H9 (cell line): Measurements from ENCODE around the gene XIRP1. TPM values are rescaled to one million over a fixed set of nuclear protein-coding genes. Genes with fewer than 3 reads are reported as not detected.

Experiments used
- DNase-seq: peaks from one replicate; pipeline ENCODE4 v3.0.0-alpha.2; 2017
- H2AFZ ChIP-seq: one replicate; pipeline ENCODE4 v1.6.1; 2013; ENCODE audit warnings: mild to moderate bottlenecking, low read length, control low read depth, moderate library complexity
- H2AK5ac ChIP-seq: 2 replicates; pipeline ENCODE4 v1.6.1; 2013; ENCODE audit warnings: low read length, control low read depth, mixed read lengths; ENCODE audit not compliant: insufficient read length
- H2BK120ac ChIP-seq: one replicate; pipeline ENCODE4 v1.6.1; 2013; ENCODE audit warnings: low read depth, mild to moderate bottlenecking, low read length, control low read depth, inconsistent platforms; ENCODE audit not compliant: poor library complexity, severe bottlenecking
- H2BK12ac ChIP-seq: 2 replicates; pipeline ENCODE4 v1.6.1; 2013; ENCODE audit warnings: low read length, control low read depth, mixed read lengths, low read depth; ENCODE audit not compliant: insufficient read length
- H2BK15ac ChIP-seq: 2 replicates; pipeline ENCODE4 v1.6.1; 2013; ENCODE audit warnings: low read depth, low read length, control low read depth
- H2BK20ac ChIP-seq: one replicate; pipeline ENCODE4 v1.6.1; 2013; ENCODE audit warnings: low read depth, mild to moderate bottlenecking, low read length, control low read depth, inconsistent platforms; ENCODE audit not compliant: poor library complexity, severe bottlenecking
- H2BK5ac ChIP-seq: 2 replicates; pipeline ENCODE4 v1.6.1; 2013; ENCODE audit warnings: low read length, control low read depth, mixed read lengths; ENCODE audit not compliant: insufficient read length
- H3K14ac ChIP-seq: 2 replicates; pipeline ENCODE4 v1.6.1; 2013; ENCODE audit warnings: low read length, control low read depth; ENCODE audit not compliant: insufficient read depth
- H3K18ac ChIP-seq: 2 replicates; pipeline ENCODE4 v1.6.1; 2013; ENCODE audit warnings: low read depth, mild to moderate bottlenecking, mixed read lengths, low read length, control low read depth; ENCODE audit not compliant: insufficient read length
- H3K23ac ChIP-seq: 2 replicates; pipeline ENCODE4 v1.6.1; 2013; ENCODE audit warnings: low read length, control low read depth, mixed read lengths, low read depth; ENCODE audit not compliant: insufficient read length
- H3K23me2 ChIP-seq: 2 replicates; pipeline ENCODE4 v1.6.1; 2013; ENCODE audit warnings: low read depth, mild to moderate bottlenecking, mixed read lengths, low read length, control low read depth; ENCODE audit not compliant: insufficient read length, poor library complexity, severe bottlenecking
- H3K27ac ChIP-seq: 2 replicates; pipeline ENCODE4 v1.5.1; 2013; ENCODE audit warnings: low read length, control low read depth, mixed read lengths, low read depth; ENCODE audit not compliant: insufficient read length
- H3K27me3 ChIP-seq: 2 replicates; pipeline ENCODE4 v1.6.1; 2013; ENCODE audit warnings: low read length, control low read depth, inconsistent platforms; ENCODE audit not compliant: insufficient read depth
- H3K4ac ChIP-seq: 2 replicates; pipeline ENCODE4 v1.6.1; 2013; ENCODE audit warnings: low read depth, mild to moderate bottlenecking, control low read depth, inconsistent platforms, low read length, moderate library complexity
- H3K4me1 ChIP-seq: 2 replicates; pipeline ENCODE4 v1.6.1; 2013; ENCODE audit warnings: low read length, control low read depth, inconsistent platforms; ENCODE audit not compliant: insufficient read depth
- H3K4me2 ChIP-seq: 2 replicates; pipeline ENCODE4 v1.6.1; 2013; ENCODE audit warnings: low read length, control low read depth, mixed read lengths; ENCODE audit not compliant: insufficient read length, insufficient read depth
- H3K56ac ChIP-seq: 2 replicates; pipeline ENCODE4 v1.6.1; 2013; ENCODE audit warnings: low read depth, mild to moderate bottlenecking, mixed read lengths, low read length, control low read depth; ENCODE audit not compliant: insufficient read length
- H3K79me1 ChIP-seq: 2 replicates; pipeline ENCODE4 v1.6.1; 2013; ENCODE audit warnings: low read depth, mild to moderate bottlenecking, moderate library complexity, low read length, control low read depth, inconsistent platforms; ENCODE audit not compliant: insufficient read depth, poor library complexity, severe bottlenecking
- H3K79me2 ChIP-seq: 2 replicates; pipeline ENCODE4 v1.6.1; 2013; ENCODE audit warnings: low read length, control low read depth, inconsistent platforms; ENCODE audit not compliant: insufficient read depth
- H3K9ac ChIP-seq: 2 replicates; pipeline ENCODE4 v1.6.1; 2013; ENCODE audit warnings: low read length, control low read depth, mixed read lengths; ENCODE audit not compliant: insufficient read length; ENCODE audit errors: extremely low read depth
- H3K9me3 ChIP-seq: one replicate; pipeline ENCODE4 v1.6.1; 2013; ENCODE audit warnings: low read depth, low read length, inconsistent platforms; ENCODE audit not compliant: control insufficient read depth
- H3T11ph ChIP-seq: one replicate; pipeline ENCODE4 v1.6.1; 2013; ENCODE audit warnings: mild to moderate bottlenecking, low read length, control low read depth, inconsistent platforms
- H4K20me1 ChIP-seq: one replicate; pipeline ENCODE4 v1.6.1; 2013; ENCODE audit not compliant: control insufficient read depth, insufficient read length, insufficient read depth
- H4K5ac ChIP-seq: 2 replicates; pipeline ENCODE4 v1.6.1; 2013; ENCODE audit warnings: low read depth, mild to moderate bottlenecking, mixed read lengths, low read length, control low read depth; ENCODE audit not compliant: insufficient read length
- H4K8ac ChIP-seq: replicated peaks from 2 replicates; pipeline ENCODE4 v1.6.1; 2013; ENCODE audit warnings: low read length, control low read depth, mixed read lengths, low read depth; ENCODE audit not compliant: insufficient read length
- H4K91ac ChIP-seq: 2 replicates; pipeline ENCODE4 v1.6.1; 2013; ENCODE audit warnings: low read depth, mild to moderate bottlenecking, moderate library complexity, mixed read lengths, low read length, control low read depth; ENCODE audit not compliant: insufficient read length
- H3K27ac Mint-ChIP-seq, 3 experiments: 2 replicates in 2 of 3; 3 replicates in 1 of 3; pipeline ENCODE4 v1.8.0; 2020 to 2021; ENCODE audit warnings: mixed read lengths in 3 of 3, mild to moderate bottlenecking in 1 of 3, moderate library complexity in 1 of 3
- H3K27me3 Mint-ChIP-seq: 2 replicates; pipeline ENCODE4 v1.8.0; 2021; ENCODE audit warnings: low read depth, mild to moderate bottlenecking, moderate library complexity, mixed read lengths
- H3K36me3 Mint-ChIP-seq, 3 experiments: 2 replicates in 2 of 3; 3 replicates in 1 of 3; pipeline ENCODE4 v1.8.0; 2020 to 2021; ENCODE audit warnings: low read depth in 3 of 3, mixed read lengths in 3 of 3; ENCODE audit not compliant: insufficient read depth in 1 of 3
- H3K4me1 Mint-ChIP-seq, 2 experiments: 2 replicates each; pipeline ENCODE4 v1.8.0; 2020; ENCODE audit warnings: mixed read lengths in 2 of 2
- H3K4me3 Mint-ChIP-seq, 2 experiments: 2 replicates in 1 of 2; 3 replicates in 1 of 2; pipeline ENCODE4 v1.8.0; 2020 to 2021; ENCODE audit warnings: mild to moderate bottlenecking in 2 of 2, mixed read lengths in 2 of 2, moderate library complexity in 1 of 2
- H3K9me3 Mint-ChIP-seq, 2 experiments: 2 replicates in 1 of 2; 3 replicates in 1 of 2; pipeline ENCODE4 v1.8.0; 2020; ENCODE audit warnings: mild to moderate bottlenecking in 2 of 2, mixed read lengths in 2 of 2, moderate library complexity in 1 of 2
- CTCF ChIP-seq: fragments of 200-600 bp; sonication (generic); conservative IDR thresholded peaks from 3 replicates; pipeline ENCODE4 v1.8.0; 2021; ENCODE audit warnings: antibody characterized with exemption, mild to moderate bottlenecking
- WGBS: extraction: QIAGEN DNeasy Blood & Tissue Kit; methylation state at CpG from one replicate; pipeline ENCODE4 v1.1.7; 2013; ENCODE audit warnings: missing lambda C conversion rate, low lambda C conversion rate, mixed read lengths; ENCODE audit not compliant: insufficient read length; ENCODE audit errors: extremely low coverage; 5-methylcytosine and 5-hydroxymethylcytosine counted together
- total RNA-seq: library from RNA; stranded (reverse); gene quantifications from 2 replicates; pipeline ENCODE4 v1.2.1, GENCODE V29; 2021

XIRP1 gene
- total RNA-seq, 1 experiment from 2014 or later: not detected

DNA sequence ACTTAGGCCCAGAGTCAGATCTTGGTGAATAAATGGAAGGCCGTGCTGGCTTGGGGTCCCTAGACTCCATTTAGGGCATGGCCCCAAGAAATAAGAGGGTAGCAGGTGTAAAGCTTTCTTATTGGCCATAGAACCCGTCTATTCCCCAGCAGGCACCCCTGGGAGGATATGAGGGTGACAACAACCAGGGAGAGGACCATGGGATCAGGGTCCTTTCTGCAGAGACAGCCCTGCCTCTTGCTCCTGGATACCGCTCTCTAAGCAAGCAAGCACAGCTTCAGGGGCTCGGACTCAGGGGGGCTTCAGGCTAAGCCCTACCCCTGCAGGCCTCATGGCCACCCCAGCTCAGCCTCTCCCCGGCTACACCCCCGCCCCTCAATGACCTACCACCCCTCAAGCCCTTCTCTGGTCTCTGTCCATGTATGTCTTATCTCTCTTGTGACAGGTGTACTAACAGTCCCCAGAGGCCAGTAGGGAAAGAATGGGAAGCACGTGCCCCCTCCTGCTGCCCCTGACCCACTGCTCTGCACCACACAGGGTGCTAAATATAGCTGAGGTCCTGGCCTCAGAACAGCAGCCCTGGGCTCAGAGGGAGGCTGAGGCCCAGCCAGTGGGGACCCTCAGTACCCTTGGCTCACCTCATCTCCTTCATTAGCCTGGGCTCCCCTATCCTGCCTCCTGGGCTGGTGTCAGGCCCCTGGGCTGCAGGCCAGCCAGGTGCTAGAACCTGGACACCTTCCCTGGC, 1.9 kb downstream of the XIRP1 start:
- Histone ChIP-seq H3K27me3 (no peaks in the 10 kb centered on the region), H2AFZ (no peak overlapping the region), H4K20me1 (no peaks in the 10 kb centered on the region), H3K4ac (no peak overlapping the region), H3K4me2 (no peak overlapping the region), H3T11ph (no peak overlapping the region), H2BK20ac (no peak overlapping the region), H4K8ac (no peak overlapping the region), H3K23ac (no peak overlapping the region), H3K18ac (no peak overlapping the region), H4K91ac (no peak overlapping the region), H3K14ac (no peak overlapping the region), H2BK5ac (no peak overlapping the region), H3K79me2 (no peaks in the 10 kb centered on the region), H3K79me1 (no peaks in the 10 kb centered on the region), H3K56ac (no peak overlapping the region), H2BK120ac (no peak overlapping the region), H4K5ac (no peak overlapping the region), H3K4me1 (peaks cover 4% of the 10 kb centered on the region; the same call in 1 of the 2 replicates), H3K23me2 (no peaks in the 10 kb centered on the region), H2BK12ac (no peak overlapping the region), H3K9me3 (no peaks in the 10 kb centered on the region), H3K27ac (no peak overlapping the region), H2AK5ac (no peak overlapping the region), H3K9ac (no peak overlapping the region), H2BK15ac (no peak overlapping the region)
- Mint-ChIP-seq H3K36me3 (no peaks in the 10 kb centered on the region), H3K27ac (no peak overlapping the region), H3K27me3 (no peaks in the 10 kb centered on the region; the same call in 1 of the 2 replicates), H3K4me3 (no peak overlapping the region), H3K4me1 (peaks cover 5 to 6% of the 10 kb centered on the region in 2 experiments; a peak in 3 of 4 replicates), H3K9me3 (no peaks in the 10 kb centered on the region)
- TF ChIP-seq CTCF: no peak
- no CpG with 5 or more reads among the region's 7 CpGs for WGBS
- DNase-seq: peak; percentile 19
